Testis (tissue), 2 donors: ENCODE results near the gene LRRC27.

Source experiments
- POLR2A ChIP-seq: fragments of 450-650 bp; IDR thresholded peaks from one replicate; pipeline ENCODE4 v1.6.1; 2017; ENCODE audit warnings: antibody characterized with exemption, mild to moderate bottlenecking, moderate library complexity
- TF ChIP-seq, protein P1 (sequence below), 3 experiments: fragments of 450-650 bp in 2 of 3; fragments of 200-600 bp in 1 of 3; sonication (generic) in 1 of 3; IDR thresholded peaks; one replicate each; pipeline ENCODE4 v1.5.1; 2016 to 2019; ENCODE audit warnings: antibody characterized with exemption in 3 of 3, mild to moderate bottlenecking in 2 of 3, moderate library complexity in 1 of 3

DNA sequence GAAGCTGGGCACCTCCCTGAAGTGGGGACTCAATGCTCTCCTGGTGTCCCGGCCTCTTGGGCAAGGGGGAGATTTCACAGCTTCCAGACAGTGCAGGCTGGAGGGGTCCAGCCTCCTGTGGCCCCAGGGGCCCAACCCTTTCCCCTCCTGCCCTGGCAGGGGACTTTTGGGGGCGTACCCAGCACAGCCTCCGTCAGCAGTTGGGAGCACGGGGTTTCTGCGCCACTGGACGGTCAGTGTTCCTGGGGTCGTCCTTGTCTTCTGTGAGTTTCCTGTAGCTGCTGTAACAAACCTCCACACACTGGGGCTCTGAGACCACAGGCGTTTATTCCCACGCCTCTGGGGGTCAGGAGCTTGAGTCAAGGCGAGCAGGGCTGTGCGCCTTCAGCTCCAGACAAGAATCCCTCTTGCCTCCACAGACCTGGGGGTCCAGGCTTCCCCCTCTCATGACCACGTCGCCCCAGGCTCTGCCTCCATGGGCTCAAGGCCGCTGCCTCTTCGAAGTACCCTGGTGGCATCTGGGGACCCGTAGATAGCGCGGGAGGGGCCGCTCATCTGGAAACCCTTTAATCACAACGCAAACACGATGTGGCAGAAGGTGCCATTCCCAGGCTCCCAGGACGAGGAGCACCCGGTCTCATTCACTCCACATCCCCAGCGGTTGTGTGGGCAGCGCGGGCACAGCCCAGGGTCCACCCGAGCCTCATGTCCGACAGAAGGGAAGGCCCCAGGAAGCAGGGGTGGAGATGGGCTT lies 79.0 kb downstream of the LRRC27 start:
- TF ChIP-seq, protein P1, sequence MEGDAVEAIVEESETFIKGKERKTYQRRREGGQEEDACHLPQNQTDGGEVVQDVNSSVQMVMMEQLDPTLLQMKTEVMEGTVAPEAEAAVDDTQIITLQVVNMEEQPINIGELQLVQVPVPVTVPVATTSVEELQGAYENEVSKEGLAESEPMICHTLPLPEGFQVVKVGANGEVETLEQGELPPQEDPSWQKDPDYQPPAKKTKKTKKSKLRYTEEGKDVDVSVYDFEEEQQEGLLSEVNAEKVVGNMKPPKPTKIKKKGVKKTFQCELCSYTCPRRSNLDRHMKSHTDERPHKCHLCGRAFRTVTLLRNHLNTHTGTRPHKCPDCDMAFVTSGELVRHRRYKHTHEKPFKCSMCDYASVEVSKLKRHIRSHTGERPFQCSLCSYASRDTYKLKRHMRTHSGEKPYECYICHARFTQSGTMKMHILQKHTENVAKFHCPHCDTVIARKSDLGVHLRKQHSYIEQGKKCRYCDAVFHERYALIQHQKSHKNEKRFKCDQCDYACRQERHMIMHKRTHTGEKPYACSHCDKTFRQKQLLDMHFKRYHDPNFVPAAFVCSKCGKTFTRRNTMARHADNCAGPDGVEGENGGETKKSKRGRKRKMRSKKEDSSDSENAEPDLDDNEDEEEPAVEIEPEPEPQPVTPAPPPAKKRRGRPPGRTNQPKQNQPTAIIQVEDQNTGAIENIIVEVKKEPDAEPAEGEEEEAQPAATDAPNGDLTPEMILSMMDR (IDR thresholded peaks at IDR 0.05), result no peak
- TF ChIP-seq POLR2A, result no peak
